Caco-2 (cell line): ENCODE data around the gene RALGAPA2. TPM values are rescaled to one million over a fixed set of nuclear protein-coding genes. Genes with fewer than 3 reads are reported as not detected.

Experiments
- BruUV-seq: library from RNA; stranded (reverse); fragments of 400-500 nt; replicated peaks from 2 replicates; lab custom pipeline; 2021; lab: Mats Ljungman, UMichigan
- CTCF ChIA-PET: fragments of 300-600 bp; sonication (Branson Sonifier 250); formaldehyde crosslinking; loops from one replicate; lab custom pipeline; 2022; ENCODE audit warnings: antibody characterized with exemption; lab: Charles Lee
- POLR2A ChIA-PET: fragments of 300-600 bp; sonication (Branson Sonifier 250); formaldehyde crosslinking; loops from one replicate; lab custom pipeline; 2022; ENCODE audit warnings: antibody characterized with exemption; lab: Charles Lee
- DNase-seq, 2 experiments: peaks; one replicate each; pipeline versions ENCODE4 v3.0.0 to v3.0.0-alpha.2; 2020 to 2022
- H3K27me3 ChIP-seq: replicated peaks from 2 replicates; pipeline ENCODE4 v1.6.0; 2011; ENCODE audit warnings: low read length; ENCODE audit not compliant: control insufficient read depth, insufficient read depth
- H3K36me3 ChIP-seq: 2 replicates; pipeline ENCODE4 v1.5.1; 2011; ENCODE audit warnings: low read length; ENCODE audit not compliant: control insufficient read depth, insufficient read depth
- H3K4me1 ChIP-seq: fragments of 250-450 bp; sonication (Bioruptor Pico); 2 replicates; pipeline ENCODE4 v1.5.1; 2020; ENCODE audit warnings: mild to moderate bottlenecking
- H3K4me3 ChIP-seq: 2 replicates; pipeline ENCODE4 v1.5.1; 2011; ENCODE audit warnings: low read depth, mild to moderate bottlenecking, control low read depth, low read length
- H3K9me3 ChIP-seq: fragments of 250-450 bp; sonication (Bioruptor Pico); 2 replicates; pipeline ENCODE4 v1.5.1; 2020; ENCODE audit warnings: mild to moderate bottlenecking, moderate library complexity
- H3K27ac Mint-ChIP-seq: one replicate; pipeline ENCODE4 v1.8.0; 2022; ENCODE audit warnings: mixed read lengths; ENCODE audit not compliant: unreplicated experiment
- H3K27me3 Mint-ChIP-seq: one replicate; pipeline ENCODE4 v1.8.0; 2022; ENCODE audit warnings: mixed read lengths; ENCODE audit not compliant: insufficient read depth, unreplicated experiment
- H3K36me3 Mint-ChIP-seq: one replicate; pipeline ENCODE4 v1.8.0; 2022; ENCODE audit warnings: mild to moderate bottlenecking, mixed read lengths; ENCODE audit not compliant: insufficient read depth, unreplicated experiment
- H3K4me1 Mint-ChIP-seq: one replicate; pipeline ENCODE4 v1.8.0; 2022; ENCODE audit warnings: low read depth, mixed read lengths; ENCODE audit not compliant: unreplicated experiment
- H3K4me3 Mint-ChIP-seq: one replicate; pipeline ENCODE4 v1.8.0; 2022; ENCODE audit warnings: mild to moderate bottlenecking, moderate library complexity, mixed read lengths; ENCODE audit not compliant: unreplicated experiment
- H3K9me3 Mint-ChIP-seq: one replicate; pipeline ENCODE4 v1.8.0; 2022; ENCODE audit warnings: mixed read lengths; ENCODE audit not compliant: unreplicated experiment
- intact Hi-C: fragments of 100-400 bp; cut with micrococcal nuclease; formaldehyde crosslinking; loops from one replicate; pipeline ENCODE4 v1.10.0; 2022; ENCODE audit not compliant: unreplicated experiment
- total RNA-seq: library from RNA; stranded (reverse); gene quantifications from 2 replicates; pipeline ENCODE4 v1.2.3, GENCODE V29; 2022
- TF ChIP-seq, protein P1 (sequence below), 2 experiments: fragments of 200-600 bp in 1 of 2; IDR thresholded peaks; 1 replicate in 1 of 2; 2 replicates in 1 of 2; pipeline versions ENCODE4 v1.5.1 to v1.8.0; 2011 to 2022; ENCODE audit warnings: antibody characterized with exemption in 1 of 2, control low read depth in 1 of 2, inconsistent platforms in 1 of 2, low read depth in 1 of 2, low read length in 1 of 2, mild to moderate bottlenecking in 1 of 2, moderate library complexity in 1 of 2; ENCODE audit not compliant: insufficient read depth in 1 of 2, severe bottlenecking in 1 of 2, unreplicated experiment in 1 of 2

Gene RALGAPA2
- total RNA-seq, 1 experiment from 2014 or later, result 17.3 TPM

GRCh38 chr20:20448881-20449280, 263.6 kb downstream of the RALGAPA2 start:
- TF ChIP-seq, protein P1, sequence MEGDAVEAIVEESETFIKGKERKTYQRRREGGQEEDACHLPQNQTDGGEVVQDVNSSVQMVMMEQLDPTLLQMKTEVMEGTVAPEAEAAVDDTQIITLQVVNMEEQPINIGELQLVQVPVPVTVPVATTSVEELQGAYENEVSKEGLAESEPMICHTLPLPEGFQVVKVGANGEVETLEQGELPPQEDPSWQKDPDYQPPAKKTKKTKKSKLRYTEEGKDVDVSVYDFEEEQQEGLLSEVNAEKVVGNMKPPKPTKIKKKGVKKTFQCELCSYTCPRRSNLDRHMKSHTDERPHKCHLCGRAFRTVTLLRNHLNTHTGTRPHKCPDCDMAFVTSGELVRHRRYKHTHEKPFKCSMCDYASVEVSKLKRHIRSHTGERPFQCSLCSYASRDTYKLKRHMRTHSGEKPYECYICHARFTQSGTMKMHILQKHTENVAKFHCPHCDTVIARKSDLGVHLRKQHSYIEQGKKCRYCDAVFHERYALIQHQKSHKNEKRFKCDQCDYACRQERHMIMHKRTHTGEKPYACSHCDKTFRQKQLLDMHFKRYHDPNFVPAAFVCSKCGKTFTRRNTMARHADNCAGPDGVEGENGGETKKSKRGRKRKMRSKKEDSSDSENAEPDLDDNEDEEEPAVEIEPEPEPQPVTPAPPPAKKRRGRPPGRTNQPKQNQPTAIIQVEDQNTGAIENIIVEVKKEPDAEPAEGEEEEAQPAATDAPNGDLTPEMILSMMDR (IDR thresholded peaks at IDR 0.05; ENCODE audit: insufficient read depth in 1 of 2, low read depth in 1 of 2, low read length in 1 of 2, severe bottlenecking in 1 of 2, unreplicated experiment in 1 of 2), result no peak
- H3K4me1 ChIP-seq, result no peaks in the 10 kb centered on the region
- intact Hi-C loops, result no loop called here
- H3K4me3 ChIP-seq, result no peak overlapping the region
- no peak for DNase-seq
- Mint-ChIP-seq H3K27ac (no peak overlapping the region), H3K9me3 (no peaks in the 10 kb centered on the region), H3K36me3 (no peaks in the 10 kb centered on the region), H3K4me1 (no peaks in the 10 kb centered on the region), H3K4me3 (no peak overlapping the region), H3K27me3 (no peaks in the 10 kb centered on the region)
- BruUV-seq, result no TSS peak
- ChIA-PET POLR2A (no interaction called here), CTCF (no interaction called here)
- no peaks in the 10 kb centered on the region for H3K9me3 ChIP-seq
- no peaks in the 10 kb centered on the region for H3K27me3 ChIP-seq
- H3K36me3 ChIP-seq, result no peaks in the 10 kb centered on the region

DNA sequence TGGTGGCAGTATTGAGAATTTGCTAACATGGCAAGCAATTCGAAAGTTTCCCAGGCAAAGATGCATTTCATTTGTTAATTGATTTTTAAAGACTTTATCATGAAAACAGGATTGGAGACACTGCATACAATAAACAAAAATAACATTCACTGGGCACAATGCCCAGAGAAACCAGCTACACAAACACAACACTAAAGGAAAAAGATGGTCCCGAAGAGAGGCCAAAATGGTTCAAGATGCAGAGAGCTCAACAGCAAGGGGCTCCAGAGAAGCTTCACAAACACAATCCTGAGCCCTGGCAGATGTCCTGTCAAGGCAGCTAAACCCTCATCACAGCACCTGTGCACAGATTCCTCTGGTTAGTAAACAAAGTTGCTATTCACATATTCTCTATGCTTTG, 265.2 kb downstream of the RALGAPA2 start:
- Mint-ChIP-seq H3K4me1 (no peaks in the 10 kb centered on the region), H3K36me3 (no peaks in the 10 kb centered on the region), H3K27me3 (no peaks in the 10 kb centered on the region), H3K27ac (no peak overlapping the region), H3K4me3 (no peak overlapping the region), H3K9me3 (no peaks in the 10 kb centered on the region)
- TF ChIP-seq, protein P1 (IDR thresholded peaks at IDR 0.05; ENCODE audit: insufficient read depth in 1 of 2, low read depth in 1 of 2, low read length in 1 of 2, severe bottlenecking in 1 of 2, unreplicated experiment in 1 of 2), result no peak
- H3K27me3 ChIP-seq, result no peaks in the 10 kb centered on the region
- DNase-seq, result no peak
- intact Hi-C loops, result no loop called here
- no peak overlapping the region for H3K4me3 ChIP-seq
- CTCF ChIA-PET, result no interaction called here
- H3K36me3 ChIP-seq, result no peaks in the 10 kb centered on the region
- no peaks in the 10 kb centered on the region for H3K9me3 ChIP-seq
- POLR2A ChIA-PET, result no interaction called here
- H3K4me1 ChIP-seq, result no peaks in the 10 kb centered on the region
- no TSS peak for BruUV-seq

GRCh38 chr20:20446425-20447015, 265.9 kb downstream of the RALGAPA2 start:
- no peak for DNase-seq
- Mint-ChIP-seq H3K27ac (no peak overlapping the region), H3K4me3 (no peak overlapping the region), H3K36me3 (no peaks in the 10 kb centered on the region), H3K27me3 (no peaks in the 10 kb centered on the region), H3K9me3 (no peaks in the 10 kb centered on the region), H3K4me1 (no peaks in the 10 kb centered on the region)
- Histone ChIP-seq H3K27me3 (no peaks in the 10 kb centered on the region), H3K4me1 (no peaks in the 10 kb centered on the region), H3K4me3 (no peak overlapping the region), H3K9me3 (no peaks in the 10 kb centered on the region), H3K36me3 (no peaks in the 10 kb centered on the region)
- TF ChIP-seq, protein P1 (IDR thresholded peaks at IDR 0.05; ENCODE audit: insufficient read depth in 1 of 2, low read depth in 1 of 2, low read length in 1 of 2, severe bottlenecking in 1 of 2, unreplicated experiment in 1 of 2), result no peak
- intact Hi-C loops, result no loop called here
- BruUV-seq, result no TSS peak
- ChIA-PET CTCF (no interaction called here), POLR2A (no interaction called here)
